ACHN (cell line): ENCODE data around the gene APMAP.
"Not testable (repeated sequence)": the region's sequence is repeated elsewhere in the genome, so short reads cannot be mapped to it uniquely, and the experiment has no call there.

Experiments
- DNase-seq: peaks from one replicate; pipeline ENCODE4 v3.0.0-alpha.2; 2015
- in situ Hi-C: cut with HindIII; loops from 2 replicates; pipeline ENCODE4 v1.10.0; 2017; ENCODE audit warnings: low sequenced_read_pairs, low pct_ligation_motif_present, low pct_unique_long_range_greater_than_20kb

APMAP gene

DNA sequence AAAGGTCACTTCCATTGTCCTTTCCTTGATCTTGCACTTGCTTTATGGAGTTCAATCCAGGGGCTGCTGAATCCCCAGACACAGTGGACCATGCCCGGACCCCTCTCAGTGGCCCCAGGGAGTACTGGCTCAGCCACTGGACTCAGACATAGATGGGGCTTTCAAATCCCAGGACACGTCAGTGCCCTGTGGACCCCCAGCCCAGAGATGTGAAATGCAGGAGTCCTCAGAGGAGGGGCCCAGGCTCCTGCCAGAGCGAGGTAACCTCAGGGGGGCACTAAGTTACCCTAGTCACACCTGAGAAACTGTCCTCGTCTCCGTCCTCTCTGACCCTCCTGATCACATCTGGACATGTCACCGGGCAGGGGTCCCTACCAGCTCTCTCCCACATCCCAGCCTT, 18.7 kb upstream of the APMAP start:
- no peak for DNase-seq
- in situ Hi-C loops, result no loop called here

DNA sequence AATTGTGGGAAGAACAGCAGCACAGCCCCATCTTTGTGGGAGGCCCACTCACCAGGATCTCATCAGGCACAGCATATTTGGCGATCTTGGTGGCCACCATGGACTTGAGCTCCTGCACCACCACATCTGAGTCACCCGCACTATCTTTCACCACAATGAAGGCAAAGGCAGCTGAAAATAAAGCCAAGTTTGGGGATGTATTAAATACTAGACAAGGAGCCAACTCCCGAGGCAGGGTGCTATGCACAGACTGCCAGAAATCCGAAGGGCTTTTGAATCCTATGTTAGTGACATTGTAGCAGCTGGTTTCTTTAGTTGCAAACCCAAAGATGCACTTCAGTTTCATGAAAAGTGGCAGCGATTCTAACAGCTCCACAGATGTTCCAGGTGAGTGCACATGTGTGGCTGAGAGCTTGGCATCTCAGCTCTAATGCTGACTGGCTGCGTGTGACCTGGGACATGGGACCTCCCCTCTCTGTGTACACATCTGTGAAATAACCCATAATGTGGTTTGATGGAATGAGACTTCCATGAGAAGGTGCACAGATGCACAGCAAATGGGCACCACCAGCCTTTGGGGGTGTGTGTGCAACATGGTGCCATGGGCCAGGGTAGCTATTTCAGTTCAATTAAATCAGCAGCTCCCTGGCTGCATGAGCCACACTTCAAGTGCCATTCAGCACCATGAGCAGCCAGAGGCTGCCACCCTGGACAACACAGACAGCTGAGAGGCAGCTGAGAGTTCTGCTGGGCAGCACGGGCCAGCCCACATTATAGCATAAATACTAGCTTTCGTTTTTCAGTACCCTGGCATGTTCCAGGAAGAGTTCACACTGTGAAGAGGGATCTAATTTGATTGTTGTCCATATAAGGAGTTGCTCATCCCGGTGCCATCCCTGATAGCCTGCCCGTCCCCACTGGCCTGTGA, 16.9 kb upstream of the APMAP start:
- in situ Hi-C loops, result no loop called here
- DNase-seq, result no peak

DNA sequence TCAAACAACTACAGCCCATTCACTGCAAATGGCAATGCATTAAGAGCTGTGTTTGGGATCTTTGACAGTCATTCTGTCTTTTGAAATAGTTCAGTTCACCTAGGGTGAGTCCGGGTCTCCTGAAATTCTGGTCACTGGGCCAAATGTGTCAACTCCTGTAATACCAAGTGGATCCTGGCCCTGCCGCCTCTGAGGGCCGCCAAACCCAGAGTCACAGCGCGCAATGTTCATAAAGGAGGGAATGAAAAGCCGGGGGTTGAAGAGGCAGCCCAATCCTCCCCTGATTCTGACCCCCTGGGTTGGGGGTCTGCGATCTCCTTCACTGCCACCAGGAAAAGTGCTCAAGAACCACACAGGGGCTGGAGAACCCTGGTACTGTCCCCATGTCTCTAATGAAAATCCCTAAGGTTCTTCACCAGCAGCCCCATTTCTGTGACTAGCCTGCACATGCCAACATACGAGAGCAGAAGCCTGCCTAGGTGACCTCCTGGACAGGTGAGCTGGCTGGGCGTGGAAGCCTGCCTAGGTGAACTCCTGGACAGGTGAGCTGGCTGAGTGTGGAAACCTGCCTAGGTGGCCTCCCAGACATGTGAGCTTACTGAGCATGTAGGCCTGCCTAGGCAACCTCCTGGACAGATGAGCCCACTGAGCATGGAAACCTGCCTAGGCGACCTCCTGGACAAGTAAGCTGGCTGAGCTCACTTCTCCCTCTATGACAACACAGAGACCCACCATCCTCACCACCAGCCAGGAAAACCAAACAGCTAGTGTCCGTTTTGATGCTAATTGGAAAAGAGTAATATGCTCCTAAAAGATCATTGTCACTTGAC, 16.1 kb upstream of the APMAP start:
- DNase-seq, result no peak
- in situ Hi-C loops, result no loop called here

DNA sequence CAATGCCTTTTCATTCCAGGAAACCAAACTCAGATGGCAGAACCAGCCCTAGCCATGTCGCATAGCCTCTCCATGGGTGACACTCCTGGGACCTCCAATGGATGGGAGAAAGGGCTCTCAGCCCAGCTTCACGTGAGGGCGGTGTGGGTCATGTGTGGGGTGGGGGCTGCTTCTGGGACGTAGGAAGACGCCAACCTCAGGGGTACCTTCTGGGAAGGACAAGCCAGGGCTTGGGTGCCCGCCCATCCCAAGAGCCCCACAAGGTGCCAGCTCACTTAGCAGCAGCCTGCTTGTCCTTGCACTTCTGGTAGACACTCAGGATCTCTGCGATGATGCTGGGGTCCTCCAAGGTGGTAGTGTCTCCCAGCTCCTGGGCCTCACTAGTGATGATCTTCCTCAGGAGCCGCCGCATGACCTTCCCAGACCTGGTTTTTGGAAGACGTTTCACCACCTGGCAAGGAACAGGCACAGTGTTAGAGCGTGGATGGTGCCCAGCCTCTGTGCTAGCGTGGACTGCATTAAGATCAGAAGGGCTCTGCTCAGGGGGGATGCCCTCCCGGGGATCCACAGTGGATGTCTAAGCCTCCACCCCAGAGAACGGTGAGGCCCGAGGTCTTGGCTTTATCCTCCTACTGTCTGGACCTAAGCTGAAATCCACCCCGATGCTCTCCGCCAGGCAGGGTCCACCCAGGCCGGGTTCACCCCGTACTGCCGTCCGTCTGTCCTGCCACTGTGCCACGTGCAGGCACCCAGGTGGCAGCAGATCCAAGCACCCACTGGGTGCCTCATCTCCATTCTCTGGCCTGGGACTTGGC, 15.1 kb upstream of the APMAP start:
- no peak for DNase-seq
- in situ Hi-C loops, result no loop called here

DNA sequence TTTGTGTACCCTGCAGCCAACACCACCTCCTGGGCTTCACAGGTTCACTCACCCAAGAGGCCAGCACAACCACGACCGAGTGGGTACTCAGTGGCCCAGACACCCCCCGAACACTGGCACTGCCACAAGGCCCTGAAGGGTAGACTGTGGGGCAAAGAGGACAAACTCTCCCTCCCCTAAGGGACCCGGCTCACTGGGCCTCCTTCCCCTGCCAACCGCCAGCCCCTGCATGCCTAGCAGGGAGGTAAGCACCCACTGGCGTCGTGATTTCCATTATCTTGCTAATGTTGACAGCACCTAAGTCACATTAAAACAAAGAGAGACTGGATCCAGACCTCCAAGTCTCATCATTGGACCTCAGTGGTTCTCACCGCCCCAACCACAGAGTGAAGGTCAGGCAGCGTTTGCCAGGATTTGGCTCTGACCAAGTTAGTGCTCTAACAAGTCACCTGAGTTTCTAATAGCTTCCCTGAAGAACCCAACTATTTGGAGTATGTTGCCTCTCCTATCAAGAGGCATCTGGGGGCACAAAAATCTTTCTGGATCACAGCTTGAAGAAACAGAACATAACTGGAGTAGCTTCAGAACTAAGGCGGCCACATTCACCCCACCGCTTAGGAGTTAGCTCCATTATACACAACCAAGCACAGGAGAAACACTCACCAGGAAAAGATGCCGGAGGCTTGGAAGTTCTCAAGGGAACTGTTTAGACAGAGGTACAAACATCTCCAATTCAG, 14.0 kb upstream of the APMAP start:
- in situ Hi-C loops, result no loop called here
- DNase-seq, result no peak

DNA sequence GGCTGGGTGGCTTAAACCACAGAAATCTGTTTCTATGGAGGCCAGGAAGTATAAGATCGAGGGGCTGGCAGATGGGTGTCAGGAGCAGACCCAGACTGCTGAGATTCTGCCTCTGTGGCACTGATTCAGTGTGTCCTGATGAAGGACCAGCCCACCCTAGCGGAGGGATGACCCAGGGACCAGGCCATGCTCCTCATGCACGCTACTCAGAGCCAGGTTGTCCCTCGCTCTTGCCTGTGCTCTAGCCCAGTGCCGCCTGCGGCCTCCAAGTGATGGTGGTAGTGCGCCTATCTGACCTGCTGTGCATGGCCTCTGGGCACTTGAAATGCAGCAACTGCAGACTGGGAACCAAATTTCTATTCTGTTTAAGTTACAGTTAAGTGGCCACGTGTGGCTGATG, 13.1 kb upstream of the APMAP start:
- no peak for DNase-seq
- in situ Hi-C loops, result no loop called here

DNA sequence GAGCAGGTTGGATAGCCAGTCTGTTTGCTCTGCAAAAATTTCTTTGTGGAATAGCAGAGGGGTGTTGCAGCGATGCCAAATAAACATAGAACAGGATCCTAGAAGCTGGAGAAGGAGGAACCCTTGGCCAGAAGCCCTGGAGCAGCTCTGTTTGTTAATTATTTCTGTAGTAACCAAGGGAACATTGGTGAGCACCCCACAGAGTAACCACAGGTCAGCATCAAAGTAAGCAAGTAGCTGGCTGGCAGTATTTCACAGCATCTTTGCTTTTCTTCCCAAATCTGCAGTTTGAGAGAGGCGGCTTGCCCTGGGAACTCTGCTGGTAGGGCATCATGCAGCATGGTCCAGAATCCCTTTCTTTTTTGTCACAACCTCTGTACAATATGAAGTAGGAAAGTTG, 12.7 kb upstream of the APMAP start:
- DNase-seq, result peak; percentile 44
- in situ Hi-C loops, result no loop called here

DNA sequence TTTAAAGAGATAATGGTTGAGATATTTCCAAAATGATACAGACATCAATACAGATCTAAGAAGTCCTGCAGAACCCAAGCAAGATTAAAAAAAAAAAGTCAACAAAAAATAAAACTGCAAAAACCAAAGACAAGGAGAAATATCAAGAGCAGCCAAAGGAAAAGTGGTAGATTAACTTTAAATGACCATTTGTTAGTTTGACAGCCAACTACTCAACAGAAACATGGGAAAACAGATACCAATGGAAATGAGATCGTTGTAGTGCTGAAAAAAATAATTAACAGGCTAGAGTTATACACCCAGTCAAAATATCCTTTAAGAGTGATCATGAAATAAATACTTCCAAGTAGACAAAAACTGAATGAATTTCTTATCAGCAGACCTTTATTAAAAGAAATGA, 10.5 kb upstream of the APMAP start:
- DNase-seq, result no peak
- in situ Hi-C loops, result no loop called here

DNA sequence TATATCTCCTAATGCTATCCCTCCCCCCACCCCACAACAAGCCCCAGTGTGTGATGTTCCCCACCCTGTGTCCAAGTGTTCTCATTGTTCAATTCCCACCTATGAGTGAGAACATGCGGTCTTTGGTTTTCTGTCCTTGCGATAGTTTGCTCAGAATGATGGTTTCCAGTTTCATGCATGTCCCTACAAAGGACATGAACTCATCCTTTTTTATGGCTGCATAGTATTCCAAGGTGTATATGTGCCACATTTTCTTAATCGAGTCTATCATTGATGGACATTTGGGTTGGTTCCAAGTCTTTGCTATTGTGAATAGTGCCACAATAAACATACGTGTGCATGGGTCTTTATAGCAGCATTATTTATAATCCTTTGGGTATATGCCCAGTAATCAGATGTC, 8.8 kb upstream of the APMAP start:
- in situ Hi-C loops, DNase-seq: not testable (repeated sequence)

DNA sequence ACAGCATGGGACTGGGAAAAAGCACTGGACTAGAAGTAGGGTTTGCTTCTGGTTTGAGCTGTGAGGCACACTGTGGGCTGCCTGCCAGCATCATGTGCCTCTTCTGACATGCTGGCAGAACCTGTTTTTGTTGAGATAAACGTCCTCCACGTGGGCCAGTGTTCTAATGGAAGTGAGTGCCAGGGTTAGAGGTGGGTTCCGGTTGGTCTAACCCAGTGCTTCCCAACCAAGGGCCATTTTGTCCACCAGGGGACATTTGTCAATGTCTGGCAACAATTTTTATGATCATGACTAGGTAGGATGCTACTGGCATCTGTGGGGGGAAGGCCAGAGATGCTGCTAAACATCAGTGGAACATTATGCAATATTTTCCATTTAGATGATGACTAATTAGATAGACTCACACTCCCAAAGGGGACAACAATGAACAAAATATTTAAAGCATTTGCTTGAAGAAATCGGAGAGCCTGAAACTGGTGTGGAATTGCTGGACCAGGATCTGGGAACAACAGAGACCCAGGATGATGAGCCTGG, 7.8 kb upstream of the APMAP start:
- no peak for DNase-seq
- in situ Hi-C loops, result no loop called here

DNA sequence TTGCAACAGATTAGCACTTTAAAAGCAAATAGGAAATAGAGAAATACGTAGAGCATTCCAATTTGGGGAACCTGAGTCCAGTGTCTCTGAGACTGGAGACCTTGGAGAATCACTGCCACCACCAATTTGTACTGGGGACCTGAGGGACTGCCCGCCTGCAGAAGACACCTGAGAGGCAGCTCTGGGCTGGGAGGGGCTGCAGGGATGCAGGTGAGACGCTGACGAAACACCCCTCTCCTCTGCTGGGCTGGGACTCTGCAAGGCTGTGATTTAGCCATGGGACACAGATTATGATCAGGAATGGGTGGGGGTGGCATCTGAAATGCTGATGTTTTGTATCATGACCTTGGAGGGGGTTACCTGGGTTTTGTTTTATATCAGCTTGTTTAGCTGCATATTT, 7.0 kb upstream of the APMAP start:
- in situ Hi-C loops, result no loop called here
- DNase-seq, result no peak

DNA sequence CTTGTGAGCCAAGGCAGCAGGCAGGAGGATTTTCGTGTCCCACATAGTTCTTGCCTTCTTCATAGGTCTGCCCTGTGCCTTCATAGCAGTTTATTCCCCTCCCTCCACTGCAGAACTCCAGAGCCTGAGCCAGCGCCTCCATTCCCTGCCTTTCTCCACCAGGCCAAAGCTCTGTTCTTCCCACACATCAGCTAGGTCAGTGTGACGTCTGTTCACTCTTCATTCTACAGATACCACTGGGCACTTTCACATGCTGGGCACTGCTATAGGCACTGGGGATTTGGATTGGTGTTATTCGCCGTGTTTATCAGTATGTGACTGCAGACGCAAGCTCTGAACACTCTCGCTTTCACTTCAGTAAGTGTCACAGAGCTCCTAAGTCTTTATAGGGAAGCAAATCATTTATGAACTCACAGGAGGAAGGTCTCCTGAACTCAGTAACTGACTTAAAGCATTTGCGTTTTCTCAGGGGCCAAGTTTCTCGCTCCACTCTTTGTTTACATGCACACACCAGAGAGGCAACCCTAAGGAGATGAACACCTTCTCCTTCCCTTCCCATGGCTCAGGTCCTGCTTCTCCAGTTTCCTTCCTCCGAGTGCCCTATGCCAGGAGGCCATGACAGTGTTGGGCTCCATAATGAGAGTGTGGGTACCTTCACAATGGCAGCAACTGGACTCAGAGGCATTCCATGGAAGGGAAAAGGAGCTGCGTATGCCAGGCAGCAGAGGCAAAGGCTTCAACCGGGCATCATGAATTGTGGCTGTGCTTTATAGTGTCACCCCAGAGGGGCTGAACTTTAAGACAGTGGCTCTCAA, 6.3 kb upstream of the APMAP start:
- in situ Hi-C loops, result no loop called here

DNA sequence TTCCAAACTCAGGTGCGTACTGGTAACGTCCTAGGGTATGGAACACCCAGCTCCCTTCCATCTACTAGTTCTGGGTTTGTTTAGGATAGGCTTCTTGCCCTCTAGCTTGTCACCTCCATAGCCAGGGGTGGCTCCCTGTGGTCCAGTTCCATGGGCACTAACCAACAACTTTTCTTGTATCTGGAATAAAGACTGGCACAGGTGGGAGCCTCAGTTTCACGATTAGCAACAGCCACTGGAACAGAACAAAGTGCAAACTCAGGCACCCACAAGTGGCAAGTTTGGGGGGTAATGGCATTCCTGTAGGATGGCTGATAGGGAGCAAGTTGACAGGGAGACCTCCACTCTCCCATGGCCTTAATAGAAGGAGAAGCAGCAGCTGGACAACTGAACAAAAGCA, 5.6 kb upstream of the APMAP start:
- in situ Hi-C loops, result no loop called here
- DNase-seq, result no peak

More for the DNA sequence above, 6.3 kb upstream of the APMAP start:
- DNase-seq, result no peak

DNA sequence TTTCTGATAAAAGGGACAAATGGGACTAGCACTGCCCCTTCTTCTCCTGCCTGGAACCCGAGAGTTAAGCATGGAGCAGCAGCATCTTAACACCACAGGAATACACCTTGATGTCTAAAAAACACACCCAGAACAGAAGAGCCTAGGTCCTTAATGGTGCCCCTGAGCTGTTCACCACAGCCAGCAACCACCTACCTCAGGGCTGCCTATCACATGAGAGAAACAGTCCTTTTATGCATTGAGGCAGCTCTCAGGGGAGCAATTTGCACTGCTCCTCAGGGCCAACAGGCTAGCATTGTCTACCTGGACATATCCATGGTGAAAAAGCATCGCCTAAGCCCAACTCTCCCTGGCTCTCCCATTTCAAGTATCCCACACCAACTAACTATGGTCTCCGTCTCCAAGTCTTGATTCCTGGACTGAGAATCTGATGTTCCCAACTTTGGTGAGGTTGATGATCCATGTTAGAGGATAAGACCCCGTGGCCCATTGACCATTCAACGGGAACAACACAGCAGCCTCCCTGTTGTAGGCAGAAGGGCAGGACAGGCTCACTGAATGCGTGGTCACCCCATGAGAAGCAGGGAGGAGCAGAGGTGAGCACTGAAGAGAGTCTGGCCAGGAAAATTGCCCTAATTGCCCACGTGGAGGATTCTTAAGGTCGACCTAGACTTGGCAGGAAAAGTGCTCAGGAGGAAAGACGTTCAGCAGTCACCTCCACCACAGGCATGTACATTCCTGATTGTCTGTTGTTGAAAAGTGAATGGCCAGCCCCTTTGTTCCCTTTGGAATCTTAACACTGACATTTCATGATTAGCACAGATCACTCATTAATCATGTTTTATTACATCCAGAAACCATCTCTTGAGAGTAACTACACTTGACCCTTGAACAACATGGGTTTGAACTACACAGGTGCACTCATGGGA, 4.2 kb upstream of the APMAP start:
- in situ Hi-C loops, result no loop called here
- no peak for DNase-seq

DNA sequence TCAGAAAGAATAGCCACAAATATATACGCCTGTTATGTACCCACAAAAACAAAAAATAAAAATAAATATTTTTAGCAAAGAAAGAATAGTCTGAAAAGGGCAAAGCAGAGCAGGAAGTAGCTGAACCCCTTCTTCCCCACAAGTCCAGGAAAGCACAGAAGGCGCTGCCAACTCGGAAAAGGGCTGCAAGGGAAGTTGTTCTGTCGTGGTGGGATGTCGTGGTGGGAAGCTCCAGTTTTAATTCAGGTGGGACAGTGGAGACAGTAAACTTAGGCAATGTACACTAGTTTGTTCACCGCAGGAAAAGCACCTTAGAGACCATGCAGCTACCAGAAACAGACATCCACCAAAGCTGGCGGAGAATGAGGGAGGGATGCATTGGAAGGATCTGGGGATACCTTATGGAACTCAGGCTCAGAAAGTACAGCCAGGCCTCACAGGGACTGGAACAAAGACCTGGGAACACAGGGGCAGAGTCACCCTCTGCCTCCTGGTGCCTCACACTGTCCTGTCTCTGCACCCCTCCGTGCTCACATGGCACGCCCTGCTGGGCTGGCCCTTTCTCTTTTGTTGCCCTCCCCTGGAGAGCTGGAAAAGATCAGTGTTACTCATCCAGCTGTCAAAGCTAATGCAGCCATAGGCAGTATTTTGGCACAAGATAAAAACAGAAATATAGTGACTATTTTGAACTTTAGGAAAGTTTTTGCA, 3.3 kb upstream of the APMAP start:
- in situ Hi-C loops, result no loop called here
- no peak for DNase-seq
